B cell (primary cell): Measurements from ENCODE around the gene MMP12. TPM values are rescaled to one million over a fixed set of nuclear protein-coding genes. Genes with fewer than 3 reads are reported as not detected.

Experiments
- ATAC-seq: fragments of 200-7000 bp; cut with Tn5 transposase; one replicate; pipeline ENCODE4 v1.10.0; 2021; ENCODE audit warnings: low read depth, mild to moderate bottlenecking, moderate number of reproducible peaks, moderate library complexity
- CTCF ChIA-PET: fragments of 350-600 bp; sonication (Branson Sonifier 250); formaldehyde crosslinking; loops from one replicate; lab custom pipeline; 2021; ENCODE audit warnings: antibody characterized with exemption, inconsistent platforms; lab: Charles Lee
- POLR2A ChIA-PET: fragments of 350-600 bp; sonication (Branson Sonifier 250); formaldehyde crosslinking; loops from one replicate; lab custom pipeline; 2021; ENCODE audit warnings: antibody characterized with exemption; lab: Charles Lee
- DNase-seq: peaks from one replicate; pipeline ENCODE4 v3.0.0; 2013
- H2AFZ ChIP-seq: 2 replicates; pipeline ENCODE4 v1.6.1; 2012; ENCODE audit warnings: mild to moderate bottlenecking, low read depth, low read length; ENCODE audit not compliant: insufficient read depth, poor library complexity, severe bottlenecking
- H3K27ac ChIP-seq, 2 donors: 1 replicate in 1 of 2; 2 replicates in 1 of 2; pipeline ENCODE4 v1.5.1; 2012 to 2013; ENCODE audit warnings: low read length in 2 of 2, mild to moderate bottlenecking in 2 of 2, moderate library complexity in 1 of 2
- H3K27me3 ChIP-seq, 4 experiments: fragments of 200-600 bp in 1 of 4; sonication (generic) in 1 of 4; replicated peaks in 1 of 4; 1 replicate in 2 of 4; 2 replicates in 2 of 4; pipeline versions ENCODE4 v1.6.1 to v1.7.0; 2013 to 2016; ENCODE audit warnings: low read length in 3 of 4, mild to moderate bottlenecking in 2 of 4, mixed read lengths in 1 of 4, moderate library complexity in 1 of 4; ENCODE audit not compliant: insufficient read depth in 4 of 4, control insufficient read depth in 3 of 4; ENCODE audit errors: control extremely low read depth in 1 of 4
- H3K36me3 ChIP-seq, 2 experiments: replicated peaks in 1 of 2; 1 replicate in 1 of 2; 2 replicates in 1 of 2; pipeline versions ENCODE4 v1.6.1 to v1.7.1; 2013; ENCODE audit warnings: low read length in 1 of 2; ENCODE audit not compliant: insufficient read depth in 2 of 2, control insufficient read depth in 1 of 2; ENCODE audit errors: control extremely low read depth in 1 of 2, extremely low read depth in 1 of 2
- H3K4me1 ChIP-seq, 2 donors: fragments of 200-600 bp in 1 of 2; sonication (generic) in 1 of 2; 1 replicate in 1 of 2; 2 replicates in 1 of 2; pipeline versions ENCODE4 v1.5.1 to v1.6.1; 2013 to 2017; ENCODE audit warnings: low read length in 2 of 2; ENCODE audit not compliant: control insufficient read depth in 2 of 2, insufficient read depth in 2 of 2
- H3K4me2 ChIP-seq: replicated peaks from 2 replicates; pipeline ENCODE3; 2012; ENCODE audit warnings: mild to moderate bottlenecking, low read depth, low read length; ENCODE audit not compliant: poor library complexity, severe bottlenecking
- H3K4me3 ChIP-seq, 5 experiments: fragments of 200-600 bp in 1 of 5; sonication (generic) in 1 of 5; 1 replicate in 3 of 5; 2 replicates in 2 of 5; pipeline versions ENCODE4 v1.5.1 to v1.7.0; 2011 to 2016; ENCODE audit warnings: low read length in 4 of 5, mild to moderate bottlenecking in 4 of 5, low read depth in 2 of 5, control low read depth in 1 of 5, moderate library complexity in 1 of 5; ENCODE audit not compliant: insufficient read depth in 1 of 5; ENCODE audit errors: control extremely low read depth in 1 of 5, extremely low read depth in 1 of 5
- H3K79me2 ChIP-seq: fragments of 200-600 bp; sonication (generic); one replicate; pipeline ENCODE4 v1.6.0; 2016; ENCODE audit warnings: low read length; ENCODE audit not compliant: control insufficient read depth, insufficient read depth
- H3K9ac ChIP-seq: fragments of 200-600 bp; sonication (generic); 2 replicates; pipeline ENCODE4 v1.6.1; 2017; ENCODE audit warnings: mild to moderate bottlenecking, low read length, moderate library complexity
- H3K9me3 ChIP-seq, 3 donors: one replicate each; pipeline versions ENCODE4 v1.6.1 to v1.7.1; 2013; ENCODE audit warnings: low read length in 2 of 3; ENCODE audit not compliant: control insufficient read depth in 2 of 3, insufficient read depth in 1 of 3; ENCODE audit errors: control extremely low read depth in 1 of 3
- H4K20me1 ChIP-seq: 2 replicates; pipeline ENCODE4 v1.6.0; 2012; ENCODE audit warnings: mild to moderate bottlenecking, low read length; ENCODE audit not compliant: insufficient read depth, control insufficient read depth, poor library complexity, severe bottlenecking
- H3K27ac Mint-ChIP-seq: one replicate; pipeline ENCODE4 v1.8.0; 2021; ENCODE audit warnings: mixed read lengths
- H3K27me3 Mint-ChIP-seq: one replicate; pipeline ENCODE4 v1.8.0; 2021; ENCODE audit warnings: mixed read lengths
- H3K4me1 Mint-ChIP-seq: one replicate; pipeline ENCODE4 v1.8.0; 2021; ENCODE audit warnings: mixed read lengths
- H3K4me3 Mint-ChIP-seq: one replicate; pipeline ENCODE4 v1.8.0; 2021; ENCODE audit warnings: mixed read lengths
- H3K9me3 Mint-ChIP-seq: one replicate; pipeline ENCODE4 v1.8.0; 2022; ENCODE audit warnings: mixed read lengths; ENCODE audit not compliant: insufficient read depth
- EZH2 ChIP-seq: IDR thresholded peaks from 2 replicates; pipeline ENCODE4 v1.6.1; 2012; ENCODE audit warnings: borderline replicate concordance, low read depth, mild to moderate bottlenecking, moderate library complexity, low read length; ENCODE audit not compliant: insufficient read depth, poor library complexity, severe bottlenecking
- WGBS: methylation state at CpG from one replicate; pipeline ENCODE4 v1.1.5; 2013; ENCODE audit warnings: missing lambda C conversion rate; ENCODE audit not compliant: insufficient coverage; 5-methylcytosine and 5-hydroxymethylcytosine counted together
- intact Hi-C: fragments of 100-400 bp; cut with micrococcal nuclease; formaldehyde crosslinking; loops from one replicate; pipeline ENCODE4 v1.10.0; 2022
- polyA plus RNA-seq: library from polyadenylated mRNA; depleted of rRNA; stranded (reverse); fragments of >200 nt; gene quantifications from 2 replicates; pipeline ENCODE4 v1.2.3, GENCODE V29; 2012
- total RNA-seq, 2 donors: library from RNA; stranded (reverse); fragments of 120-200 nt in 1 of 2; gene quantifications; 1 replicate in 1 of 2; 2 replicates in 1 of 2; pipeline versions ENCODE4 v1.2.3 to v1.2.4, GENCODE V29; 2013 to 2022
- TF ChIP-seq, protein P1 (sequence below): fragments of 200-600 bp; IDR thresholded peaks from one replicate; pipeline ENCODE4 v1.8.0; 2022; ENCODE audit warnings: antibody characterized with exemption, mild to moderate bottlenecking

Gene MMP12
- total and polyA plus RNA-seq, 2 donors (not counting 1 experiment from before 2014, with no cell fraction given): not detected

- DNase-seq: no peak
- H3K4me3 Mint-ChIP-seq: no peak overlapping the region
- no peaks in the 10 kb centered on the region for H3K9me3 Mint-ChIP-seq
- Histone ChIP-seq H3K4me1 (no peaks in the 10 kb centered on the region), H4K20me1 (no peaks in the 10 kb centered on the region), H3K27ac (no peak overlapping the region), H3K4me2 (no peak overlapping the region), H3K27me3 (no peaks in the 10 kb centered on the region), H2AFZ (no peak overlapping the region), H3K79me2 (no peaks in the 10 kb centered on the region), H3K4me3 (no peak overlapping the region), H3K36me3 (no peaks in the 10 kb centered on the region), H3K9ac (no peak overlapping the region), H3K9me3 (no peaks in the 10 kb centered on the region)
- intact Hi-C loops: no loop called here
- H3K4me1 Mint-ChIP-seq: no peaks in the 10 kb centered on the region
- ChIA-PET CTCF (no interaction called here), POLR2A (no interaction called here)
- peaks cover 16% of the 10 kb centered on the region for H3K27me3 Mint-ChIP-seq
- WGBS: no CpG with 5 or more reads among the region's 3 CpGs
- no peak for ATAC-seq
- no peak overlapping the region for H3K27ac Mint-ChIP-seq
- TF ChIP-seq EZH2: no peak
- TF ChIP-seq, protein P1, sequence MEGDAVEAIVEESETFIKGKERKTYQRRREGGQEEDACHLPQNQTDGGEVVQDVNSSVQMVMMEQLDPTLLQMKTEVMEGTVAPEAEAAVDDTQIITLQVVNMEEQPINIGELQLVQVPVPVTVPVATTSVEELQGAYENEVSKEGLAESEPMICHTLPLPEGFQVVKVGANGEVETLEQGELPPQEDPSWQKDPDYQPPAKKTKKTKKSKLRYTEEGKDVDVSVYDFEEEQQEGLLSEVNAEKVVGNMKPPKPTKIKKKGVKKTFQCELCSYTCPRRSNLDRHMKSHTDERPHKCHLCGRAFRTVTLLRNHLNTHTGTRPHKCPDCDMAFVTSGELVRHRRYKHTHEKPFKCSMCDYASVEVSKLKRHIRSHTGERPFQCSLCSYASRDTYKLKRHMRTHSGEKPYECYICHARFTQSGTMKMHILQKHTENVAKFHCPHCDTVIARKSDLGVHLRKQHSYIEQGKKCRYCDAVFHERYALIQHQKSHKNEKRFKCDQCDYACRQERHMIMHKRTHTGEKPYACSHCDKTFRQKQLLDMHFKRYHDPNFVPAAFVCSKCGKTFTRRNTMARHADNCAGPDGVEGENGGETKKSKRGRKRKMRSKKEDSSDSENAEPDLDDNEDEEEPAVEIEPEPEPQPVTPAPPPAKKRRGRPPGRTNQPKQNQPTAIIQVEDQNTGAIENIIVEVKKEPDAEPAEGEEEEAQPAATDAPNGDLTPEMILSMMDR: no peak
Measured at GRCh38 chr11:102846292-102846691, 28.5 kb downstream of the MMP12 start.

- DNase-seq: no peak
- ChIA-PET CTCF (no interaction called here), POLR2A (no interaction called here)
- no peak for TF ChIP-seq EZH2
- TF ChIP-seq, protein P1: no peak
- H3K27ac ChIP-seq: no peak within 1 kb of the TSS
- ATAC-seq: no peak
- H3K36me3 ChIP-seq: no peaks in the 10 kb centered on the region
- Mint-ChIP-seq H3K4me3 (no peak within 1 kb of the TSS), H3K27ac (no peak within 1 kb of the TSS), H3K27me3 (peaks cover 16% of the 10 kb centered on the region), H3K9me3 (no peaks in the 10 kb centered on the region), H3K4me1 (no peaks in the 10 kb centered on the region)
- H3K9me3 ChIP-seq: no peaks in the 10 kb centered on the region
- no peaks in the 10 kb centered on the region for H3K4me1 ChIP-seq
- intact Hi-C loops: no loop called here
- H3K27me3 ChIP-seq: no peaks in the 10 kb centered on the region
- no peaks in the 10 kb centered on the region for H3K79me2 ChIP-seq
- no peak within 1 kb of the TSS for H3K4me2 ChIP-seq
- no peaks in the 10 kb centered on the region for H4K20me1 ChIP-seq
- WGBS: 85% methylated on average over 4 of the region's 4 CpGs
- no peak within 1 kb of the TSS for H2AFZ ChIP-seq
- no peak within 1 kb of the TSS for H3K4me3 ChIP-seq
- H3K9ac ChIP-seq: no peak within 1 kb of the TSS
Measured at GRCh38 chr11:102843489-102843888, 31.3 kb downstream of the MMP12 start, which contains the start of gene MMP3. TSS of gene MMP3 (minus strand) at chr11:102843609. CDS start at chr11:102843546, 63 bp downstream.
